GM21447 (cell line): Measurements from ENCODE around the gene CNTNAP4.

Source experiments
- ATAC-seq: cut with Tn5 transposase; IDR thresholded peaks from one replicate; pipeline ENCODE4 v1.9.1; 2021; ENCODE audit not compliant: unreplicated experiment

CNTNAP4 gene

GRCh38 chr16:76574651-76575050, 297.4 kb downstream of the CNTNAP4 start:
- ATAC-seq = no peak

GRCh38 chr16:76576526-76576925, 299.3 kb downstream of the CNTNAP4 start:
- no peak for ATAC-seq

DNA sequence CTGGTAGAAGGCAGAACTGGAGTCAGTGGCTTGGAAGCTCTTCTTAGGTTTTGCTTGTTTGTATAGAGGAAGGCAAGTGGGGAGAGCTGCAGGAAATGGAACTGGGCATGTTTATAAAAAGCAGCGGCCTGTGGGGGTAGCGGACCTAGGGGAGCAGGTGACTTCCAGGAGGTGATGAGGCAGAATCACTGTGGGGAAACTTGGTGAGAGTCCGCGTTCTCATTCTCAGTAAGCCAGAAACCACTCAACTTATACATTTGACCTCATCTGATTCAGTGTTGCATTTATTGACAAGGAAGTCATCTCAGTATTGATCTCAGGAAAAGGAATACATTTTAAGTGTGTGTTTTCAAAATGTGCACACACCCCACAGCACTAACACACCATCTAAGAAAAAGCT, 299.8 kb downstream of the CNTNAP4 start:
- ATAC-seq = no peak

GRCh38 chr16:76579277-76579922, 302.2 kb downstream of the CNTNAP4 start:
- ATAC-seq = no peak

GRCh38 chr16:76583466-76583865, 306.3 kb downstream of the CNTNAP4 start:
- no peak for ATAC-seq

GRCh38 chr16:76583945-76584344, 306.7 kb downstream of the CNTNAP4 start:
- ATAC-seq = no peak

- ATAC-seq = no peak
Observed at GRCh38 chr16:76598498-76598897, 321.3 kb downstream of the CNTNAP4 start.

- ATAC-seq = no peak
Observed at GRCh38 chr16:76607317-76607716, 330.1 kb downstream of the CNTNAP4 start.
